HCT116 (cell line): ENCODE measurements around the gene HMG20A. TPM values are rescaled to one million over a fixed set of nuclear protein-coding genes. Genes with fewer than 3 reads are reported as not detected.

ENCODE experiments used
- ATAC-seq: fragments of 200-7000 bp; cut with Tn5 transposase; 2 replicates; pipeline ENCODE4 v1.9.1; 2020; ENCODE audit warnings: mild to moderate bottlenecking, moderate library complexity
- BruUV-seq: library from RNA; stranded (reverse); fragments of 400-500 nt; replicated peaks from 2 replicates; lab custom pipeline; 2021; lab: Mats Ljungman, UMichigan
- CTCF ChIA-PET: fragments of 300-600 bp; sonication (Branson Sonifier 250); formaldehyde crosslinking; loops from one replicate; lab custom pipeline; 2021; ENCODE audit warnings: antibody characterized with exemption; lab: Charles Lee
- POLR2A ChIA-PET: fragments of 300-600, 350-600 bp; sonication (Branson Sonifier 250); formaldehyde crosslinking; loops from one replicate; lab custom pipeline; 2021; ENCODE audit warnings: antibody characterized with exemption; lab: Charles Lee
- RAD21 ChIA-PET, 2 experiments: fragments of 300-600 bp; sonication (Branson Sonifier 250); formaldehyde crosslinking; loops; one replicate each; lab custom pipeline; 2023; ENCODE audit warnings: low total read pairs in 2 of 2; ENCODE audit not compliant: uncharacterized antibody in 2 of 2, unreplicated experiment in 2 of 2, low non-redundant PET in 1 of 2; lab: Charles Lee
- DNase-seq: peaks from one replicate; pipeline ENCODE4 v3.0.0-alpha.2; 2010; ENCODE audit warnings: low read depth, low spot score
- H2AFZ ChIP-seq: fragments of 200-600 bp; shearing (Covaris generic), sonication (generic); 2 replicates; pipeline ENCODE4 v1.6.1; 2017; ENCODE audit warnings: low read depth, mixed run types, mixed read lengths, antibody characterized with exemption, low read length; ENCODE audit not compliant: poor library complexity, severe bottlenecking
- H3K27ac ChIP-seq: 2 replicates; pipeline ENCODE4 v1.5.1; 2012; ENCODE audit warnings: low read depth, low read length
- H3K27me3 ChIP-seq: fragments of 200-600 bp; sonication (generic); 2 replicates; pipeline ENCODE4 v1.6.1; 2016; ENCODE audit warnings: mixed run types, low read length, mixed read lengths; ENCODE audit not compliant: insufficient read depth
- H3K36me3 ChIP-seq, 2 experiments: fragments of 200-500 bp in 1 of 2; fragments of 200-600 bp in 1 of 2; sonication (Bioruptor generic) in 1 of 2; sonication (generic) in 1 of 2; 2 replicates each; pipeline versions ENCODE4 v1.5.1 to v1.6.1; 2014 to 2016; ENCODE audit warnings: low read length in 2 of 2, inconsistent platforms in 1 of 2, mixed read lengths in 1 of 2, mixed run types in 1 of 2; ENCODE audit not compliant: insufficient read depth in 2 of 2, control insufficient read depth in 1 of 2
- H3K4me1 ChIP-seq, 2 experiments: fragments of 200-600 bp in 1 of 2; sonication (generic) in 1 of 2; 2 replicates each; pipeline versions ENCODE4 v1.5.1 to v1.6.1; 2012 to 2017; ENCODE audit warnings: low read length in 2 of 2, inconsistent platforms in 1 of 2, mild to moderate bottlenecking in 1 of 2, mixed read lengths in 1 of 2, mixed run types in 1 of 2, moderate library complexity in 1 of 2; ENCODE audit not compliant: insufficient read depth in 2 of 2, control insufficient read depth in 1 of 2
- H3K4me2 ChIP-seq: fragments of 200-600 bp; sonication (generic); 2 replicates; pipeline ENCODE4 v1.6.1; 2017; ENCODE audit warnings: mixed run types, low read length, mixed read lengths
- H3K4me3 ChIP-seq, 2 experiments: fragments of 200-600 bp in 1 of 2; sonication (generic) in 1 of 2; replicated peaks in 1 of 2; 2 replicates each; pipeline ENCODE4 v1.5.1; 2011 to 2016; ENCODE audit warnings: low read length in 2 of 2, control low read depth in 1 of 2, low read depth in 1 of 2, mild to moderate bottlenecking in 1 of 2, mixed read lengths in 1 of 2, mixed run types in 1 of 2
- H3K79me2 ChIP-seq: fragments of 200-600 bp; sonication (generic); 2 replicates; pipeline ENCODE4 v1.6.1; 2017; ENCODE audit warnings: mild to moderate bottlenecking, mixed run types, low read length, moderate library complexity, mixed read lengths; ENCODE audit not compliant: insufficient read depth
- H3K9ac ChIP-seq: fragments of 200-600 bp; sonication (generic); 2 replicates; pipeline ENCODE4 v1.6.1; 2016; ENCODE audit warnings: low read length, mixed read lengths
- H3K9me2 ChIP-seq: fragments of 200-600 bp; sonication (generic), shearing (Covaris generic); 2 replicates; pipeline ENCODE4 v1.6.1; 2017; ENCODE audit warnings: mixed run types, mild to moderate bottlenecking, moderate library complexity; ENCODE audit not compliant: insufficient read depth
- H3K9me3 ChIP-seq, 2 experiments: fragments of 200-500 bp in 1 of 2; fragments of 200-600 bp in 1 of 2; sonication (Bioruptor generic) in 1 of 2; sonication (generic) in 1 of 2; 2 replicates each; pipeline ENCODE4 v1.6.1; 2014 to 2017; ENCODE audit warnings: low read length in 2 of 2, mixed read lengths in 2 of 2, inconsistent platforms in 1 of 2, low read depth in 1 of 2, mild to moderate bottlenecking in 1 of 2, mixed run types in 1 of 2, moderate library complexity in 1 of 2; ENCODE audit not compliant: control insufficient read depth in 1 of 2, insufficient read depth in 1 of 2
- H4K20me1 ChIP-seq: fragments of 200-600 bp; sonication (generic), shearing (Covaris generic); 2 replicates; pipeline ENCODE4 v1.6.1; 2017; ENCODE audit warnings: mixed run types, mild to moderate bottlenecking, moderate library complexity; ENCODE audit not compliant: insufficient read depth
- SP1 ChIP-seq: IDR thresholded peaks from 2 replicates; pipeline ENCODE4 v1.6.1; 2012; ENCODE audit warnings: low read depth
- SRF ChIP-seq: IDR thresholded peaks from 2 replicates; pipeline ENCODE4 v1.6.1; 2012; ENCODE audit warnings: low read depth
- TCF7L2 ChIP-seq: IDR thresholded peaks from 2 replicates; pipeline ENCODE4 v1.7.0; 2011; ENCODE audit warnings: borderline replicate concordance, inconsistent platforms; ENCODE audit not compliant: insufficient read depth, insufficient read length; ENCODE audit errors: extremely low read depth
- ZBTB33 ChIP-seq: IDR thresholded peaks from 2 replicates; pipeline ENCODE4 v1.6.1; 2011; ENCODE audit warnings: mild to moderate bottlenecking, low read length, moderate library complexity; ENCODE audit not compliant: insufficient replicate concordance; ENCODE audit errors: extremely low read depth
- intact Hi-C: fragments of 100-400 bp; cut with micrococcal nuclease; formaldehyde crosslinking; loops from 2 replicates; pipeline ENCODE4 v1.10.0; 2022
- total RNA-seq: library from RNA; stranded (reverse); gene quantifications from one replicate; pipeline ENCODE4 v1.2.1, GENCODE V29; 2021; ENCODE audit not compliant: unreplicated experiment

The HMG20A gene
- total RNA-seq, 1 experiment from 2014 or later: 37.7 TPM

GRCh38 chr15:77502379-77503095 lies 81.8 kb downstream of the HMG20A start:
- Histone ChIP-seq H4K20me1 (no peaks in the 10 kb centered on the region), H3K9ac (no peak overlapping the region), H3K36me3 (no peaks in the 10 kb centered on the region), H3K4me1 (peaks cover 17 to 20% of the 10 kb centered on the region in 2 experiments; a peak in 3 of 4 replicates), H3K27me3 (no peaks in the 10 kb centered on the region), H3K4me2 (no peak overlapping the region), H3K9me3 (no peaks in the 10 kb centered on the region), H3K4me3 (no peak overlapping the region), H3K9me2 (no peaks in the 10 kb centered on the region), H2AFZ (no peak overlapping the region), H3K79me2 (no peaks in the 10 kb centered on the region), H3K27ac (no peak overlapping the region)
- no TSS peak for BruUV-seq
- no peak for DNase-seq
- ChIA-PET CTCF (interaction anchor here (1.2 kb wide), 1 partner anchor 41 kb away, joined by 6 read pairs; no protein-coding TSS in a partner anchor), RAD21 (no interaction called here), POLR2A (no interaction called here)
- intact Hi-C loops: no loop called here
- TF ChIP-seq ZBTB33 (no peak), SRF (no peak)
- ATAC-seq: no peak

- Histone ChIP-seq H3K9me3 (no peaks in the 10 kb centered on the region), H4K20me1 (no peaks in the 10 kb centered on the region), H3K27me3 (no peaks in the 10 kb centered on the region), H3K27ac (no peak overlapping the region), H2AFZ (no peak overlapping the region), H3K4me2 (no peak overlapping the region), H3K9me2 (no peaks in the 10 kb centered on the region), H3K9ac (no peak overlapping the region), H3K79me2 (no peaks in the 10 kb centered on the region), H3K4me1 (peaks cover 24 to 27% of the 10 kb centered on the region in 2 experiments; a peak in 3 of 4 replicates), H3K36me3 (no peaks in the 10 kb centered on the region), H3K4me3 (no peak overlapping the region)
- ChIA-PET CTCF (interaction anchor here (1.2 kb wide), 1 partner anchor 40 kb away, joined by 6 read pairs; no protein-coding TSS in a partner anchor), POLR2A (no interaction called here), RAD21 (no interaction called here)
- DNase-seq: no peak
- no peak for ATAC-seq
- no TSS peak for BruUV-seq
- intact Hi-C loops: no loop called here
- no peak for TF ChIP-seq TCF7L2
- 0 out of 2 replicates have a peak, but pooled peaks have one; percentile 29 for TF ChIP-seq SP1
Observed at GRCh38 chr15:77503240-77503639, 82.6 kb downstream of the HMG20A start.
